Measurements from ENCODE around the gene ZBTB1. TPM values are rescaled to one million over a fixed set of nuclear protein-coding genes. Genes with fewer than 3 reads are reported as not detected.
A peak's percentile ranks its signal among the peaks of the same experiment; 100 is the strongest.

ZBTB1 gene
- total and polyA plus RNA-seq, 2 experiments from 2014 or later, result 37.5 to 60.0 TPM

- Histone ChIP-seq H3K36me3 (ENCODE audit: low read depth) (peaks cover 57% of the 10 kb centered on the region), H4K20me1 (ENCODE audit: insufficient read depth) (peaks cover 24% of the 10 kb centered on the region), H3K27ac (no peak overlapping the region), H2AFZ (no peak overlapping the region), H3F3A (ENCODE audit: insufficient read depth) (peaks cover 29% of the 10 kb centered on the region; the same call in 1 of the 2 replicates), H3K9ac (no peak overlapping the region), H3K79me2 (ENCODE audit: insufficient read depth) (peaks cover 100% of the 10 kb centered on the region), H3K9me3 (ENCODE audit: low read depth) (no peaks in the 10 kb centered on the region), H3K4me2 (ENCODE audit: unreplicated experiment) (no peak overlapping the region), H3K27me3 (replicated peaks; ENCODE audit: insufficient read depth) (no peaks in the 10 kb centered on the region), H3K4me3 (no peak overlapping the region), H3K9me2 (ENCODE audit: insufficient read depth) (no peaks in the 10 kb centered on the region), H3K4me1 (ENCODE audit: insufficient read depth) (no peaks in the 10 kb centered on the region)
- in situ Hi-C loops (cut with MboI), result no loop called here
- TF ChIP-seq EZH2 (IDR thresholded peaks at IDR 0.05; ENCODE audit: insufficient read depth, poor library complexity, severe bottlenecking), result no peak
- TF ChIP-seq EZH2phosphoT487 (IDR thresholded peaks at IDR 0.05; ENCODE audit: insufficient read depth, low read depth), result no peak
- 92% methylated on average over 9 of the region's 9 CpGs for WGBS, 2 experiments (ENCODE audit: low coverage in 1 of 2, low lambda C conversion rate in 2 of 2, missing lambda C conversion rate in 2 of 2)
- no peak for DNase-seq
These were observed 18.2 kb downstream of the ZBTB1 start for GRCh38 chr14:64522591-64523355.

- Histone ChIP-seq H3K9me3 (ENCODE audit: low read depth) (no peaks in the 10 kb centered on the region), H3K9me2 (ENCODE audit: insufficient read depth) (no peaks in the 10 kb centered on the region), H3K9ac (no peak overlapping the region), H3K4me2 (ENCODE audit: unreplicated experiment) (no peak overlapping the region), H3K36me3 (ENCODE audit: low read depth) (peaks cover 62% of the 10 kb centered on the region), H4K20me1 (ENCODE audit: insufficient read depth) (peaks cover 17% of the 10 kb centered on the region; the same call in 1 of the 2 replicates), H3K27me3 (replicated peaks; ENCODE audit: insufficient read depth) (no peaks in the 10 kb centered on the region), H3K4me1 (ENCODE audit: insufficient read depth) (peaks cover 9% of the 10 kb centered on the region; the same call in 1 of the 2 replicates), H3F3A (ENCODE audit: insufficient read depth) (peaks cover 29% of the 10 kb centered on the region; the same call in 1 of the 2 replicates), H2AFZ (no peak overlapping the region), H3K79me2 (ENCODE audit: insufficient read depth) (peaks cover 99% of the 10 kb centered on the region), H3K27ac (no peak overlapping the region), H3K4me3 (no peak overlapping the region)
- DNase-seq, result no peak
- no peak for TF ChIP-seq EZH2phosphoT487 (IDR thresholded peaks at IDR 0.05; ENCODE audit: insufficient read depth, low read depth)
- TF ChIP-seq EZH2 (IDR thresholded peaks at IDR 0.05; ENCODE audit: insufficient read depth, poor library complexity, severe bottlenecking), result no peak
- in situ Hi-C loops (cut with MboI), result no loop called here
- WGBS, 2 experiments (ENCODE audit: low coverage in 1 of 2, low lambda C conversion rate in 2 of 2, missing lambda C conversion rate in 2 of 2), result 78 to 82% methylated on average over 2 of the region's 2 CpGs
These were observed 20.8 kb downstream of the ZBTB1 start for GRCh38 chr14:64525354-64525753.

GRCh38 chr14:64531567-64531966 is 27.0 kb downstream of the ZBTB1 start:
- DNase-seq, result no peak
- Histone ChIP-seq H3K9me3 (ENCODE audit: low read depth) (no peaks in the 10 kb centered on the region), H3K4me3 (no peak overlapping the region), H3K9me2 (ENCODE audit: insufficient read depth) (no peaks in the 10 kb centered on the region), H3K9ac (no peak overlapping the region), H4K20me1 (ENCODE audit: insufficient read depth) (no peaks in the 10 kb centered on the region), H3K36me3 (ENCODE audit: low read depth) (peaks cover 16% of the 10 kb centered on the region; the same call in 1 of the 2 replicates), H3K79me2 (ENCODE audit: insufficient read depth) (peaks cover 37% of the 10 kb centered on the region), H3K4me1 (ENCODE audit: insufficient read depth) (peaks cover 17% of the 10 kb centered on the region), H3F3A (ENCODE audit: insufficient read depth) (peaks cover 43% of the 10 kb centered on the region), H3K27ac (no peak overlapping the region), H3K27me3 (replicated peaks; ENCODE audit: insufficient read depth) (no peaks in the 10 kb centered on the region), H3K4me2 (ENCODE audit: unreplicated experiment) (no peak overlapping the region), H2AFZ (no peak overlapping the region)
- in situ Hi-C loops (cut with MboI), result no loop called here
- 94 to 96% methylated on average over 2 of the region's 2 CpGs for WGBS, 2 experiments (ENCODE audit: low coverage in 1 of 2, low lambda C conversion rate in 2 of 2, missing lambda C conversion rate in 2 of 2)
- TF ChIP-seq EZH2 (IDR thresholded peaks at IDR 0.05; ENCODE audit: insufficient read depth, poor library complexity, severe bottlenecking) (no peak), EZH2phosphoT487 (IDR thresholded peaks at IDR 0.05; ENCODE audit: insufficient read depth, low read depth) (no peak)

- H3K4me2 ChIP-seq (ENCODE audit: unreplicated experiment), result peak overlapping the region; percentile 29
- 0 out of 2 replicates have a peak, but pooled peaks cover 5% of the 10 kb centered on the region for H3K79me2 ChIP-seq (ENCODE audit: insufficient read depth)
- H3K27me3 ChIP-seq (replicated peaks; ENCODE audit: insufficient read depth), result no peaks in the 10 kb centered on the region
- in situ Hi-C loops (cut with MboI), result no loop called here
- peaks cover 22% of the 10 kb centered on the region for H3K4me1 ChIP-seq (ENCODE audit: insufficient read depth)
- peak overlapping the region; percentile 25; the same call in 1 of the 2 replicates for H3K9ac ChIP-seq
- no peaks in the 10 kb centered on the region for H4K20me1 ChIP-seq (ENCODE audit: insufficient read depth)
- no peaks in the 10 kb centered on the region for H3K36me3 ChIP-seq (ENCODE audit: low read depth)
- H3K9me2 ChIP-seq (ENCODE audit: insufficient read depth), result no peaks in the 10 kb centered on the region
- peaks cover 69% of the 10 kb centered on the region for H3F3A ChIP-seq (ENCODE audit: insufficient read depth)
- peak overlapping the region; percentile 58 for H3K27ac ChIP-seq
- no peaks in the 10 kb centered on the region for H3K9me3 ChIP-seq (ENCODE audit: low read depth)
- 57 to 62% methylated on average over 4 of the region's 4 CpGs for WGBS, 2 experiments (ENCODE audit: low coverage in 1 of 2, low lambda C conversion rate in 2 of 2, missing lambda C conversion rate in 2 of 2)
- DNase-seq, result peak; percentile 65
- H3K4me3 ChIP-seq, result no peak overlapping the region
- H2AFZ ChIP-seq, result no peak overlapping the region
- TF ChIP-seq EZH2phosphoT487 (IDR thresholded peaks at IDR 0.05; ENCODE audit: insufficient read depth, low read depth) (no peak), EZH2 (IDR thresholded peaks at IDR 0.05; ENCODE audit: insufficient read depth, poor library complexity, severe bottlenecking) (no peak)
These were observed 32.1 kb downstream of the ZBTB1 start for GRCh38 chr14:64536488-64537245.
